Stomach (tissue), 4 donors: ENCODE measurements around the gene SERPING1.

Experiments used
- EP300 ChIP-seq: sonication (generic); formaldehyde crosslinking; IDR thresholded peaks from one replicate; pipeline ENCODE4 v1.6.1; 2017; ENCODE audit warnings: antibody characterized with exemption
- TF ChIP-seq, protein P1 (sequence below), 7 experiments: fragments of 450-650 bp in 4 of 7; fragments of 200-600 bp in 3 of 7; sonication (generic) in 3 of 7; IDR thresholded peaks; one replicate each; pipeline ENCODE4 v1.5.1; 2016 to 2019; ENCODE audit warnings: antibody characterized with exemption in 7 of 7, control low read depth in 2 of 7, mild to moderate bottlenecking in 1 of 7

DNA sequence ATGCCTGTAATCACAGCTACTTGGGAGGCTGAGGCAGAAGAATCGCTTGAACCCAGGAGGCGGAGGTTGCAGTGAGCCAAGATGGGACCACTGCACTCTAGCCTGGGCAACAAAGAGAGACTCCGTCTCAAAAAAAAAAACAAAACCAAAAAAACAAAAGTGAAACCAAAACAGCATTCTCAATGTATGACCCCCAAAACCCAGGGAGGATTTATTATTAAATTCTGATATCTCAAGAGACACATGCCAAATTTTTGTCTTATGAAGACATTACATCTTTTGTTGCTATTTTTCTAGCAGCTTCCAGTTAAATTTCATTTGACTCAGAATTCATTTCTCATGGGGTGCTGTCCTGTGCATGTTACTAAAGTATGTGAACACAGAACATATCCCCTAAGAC lies 55.2 kb downstream of the SERPING1 start:
- TF ChIP-seq, protein P1, sequence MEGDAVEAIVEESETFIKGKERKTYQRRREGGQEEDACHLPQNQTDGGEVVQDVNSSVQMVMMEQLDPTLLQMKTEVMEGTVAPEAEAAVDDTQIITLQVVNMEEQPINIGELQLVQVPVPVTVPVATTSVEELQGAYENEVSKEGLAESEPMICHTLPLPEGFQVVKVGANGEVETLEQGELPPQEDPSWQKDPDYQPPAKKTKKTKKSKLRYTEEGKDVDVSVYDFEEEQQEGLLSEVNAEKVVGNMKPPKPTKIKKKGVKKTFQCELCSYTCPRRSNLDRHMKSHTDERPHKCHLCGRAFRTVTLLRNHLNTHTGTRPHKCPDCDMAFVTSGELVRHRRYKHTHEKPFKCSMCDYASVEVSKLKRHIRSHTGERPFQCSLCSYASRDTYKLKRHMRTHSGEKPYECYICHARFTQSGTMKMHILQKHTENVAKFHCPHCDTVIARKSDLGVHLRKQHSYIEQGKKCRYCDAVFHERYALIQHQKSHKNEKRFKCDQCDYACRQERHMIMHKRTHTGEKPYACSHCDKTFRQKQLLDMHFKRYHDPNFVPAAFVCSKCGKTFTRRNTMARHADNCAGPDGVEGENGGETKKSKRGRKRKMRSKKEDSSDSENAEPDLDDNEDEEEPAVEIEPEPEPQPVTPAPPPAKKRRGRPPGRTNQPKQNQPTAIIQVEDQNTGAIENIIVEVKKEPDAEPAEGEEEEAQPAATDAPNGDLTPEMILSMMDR (IDR thresholded peaks at IDR 0.05) = no peak
- no peak for TF ChIP-seq EP300
